LoVo (cell line): ENCODE data around the gene PACSIN2.

Source experiments
- DNase-seq: peaks from one replicate; pipeline ENCODE4 v3.0.0-alpha.2; 2016; ENCODE audit warnings: low spot score

Gene PACSIN2

GRCh38 chr22:42881982-42882656 lies 132.8 kb downstream of the PACSIN2 start:
- no peak for DNase-seq

GRCh38 chr22:42881298-42881697 lies 133.7 kb downstream of the PACSIN2 start:
- DNase-seq: no peak

GRCh38 chr22:42880815-42881214 lies 134.1 kb downstream of the PACSIN2 start:
- no peak for DNase-seq

GRCh38 chr22:42879371-42880021 lies 135.5 kb downstream of the PACSIN2 start:
- DNase-seq: no peak

- no peak for DNase-seq
These were observed 136.2 kb downstream of the PACSIN2 start for GRCh38 chr22:42878561-42879305.

- DNase-seq: no peak
These were observed 137.2 kb downstream of the PACSIN2 start for GRCh38 chr22:42877597-42878340.

- DNase-seq: no peak
These were observed 137.8 kb downstream of the PACSIN2 start for GRCh38 chr22:42877158-42877557.

GRCh38 chr22:42876041-42876440 lies 138.9 kb downstream of the PACSIN2 start:
- DNase-seq: no peak

- no peak for DNase-seq
These were observed 140.9 kb downstream of the PACSIN2 start for GRCh38 chr22:42874010-42874409.

GRCh38 chr22:42873356-42873755 lies 141.6 kb downstream of the PACSIN2 start:
- no peak for DNase-seq

GRCh38 chr22:42872821-42873220 lies 142.1 kb downstream of the PACSIN2 start:
- DNase-seq: no peak

- DNase-seq: no peak
These were observed 143.6 kb downstream of the PACSIN2 start for GRCh38 chr22:42871146-42872050.

- DNase-seq: no peak
These were observed 145.0 kb downstream of the PACSIN2 start for GRCh38 chr22:42869888-42870480.

GRCh38 chr22:42869463-42869862 lies 145.5 kb downstream of the PACSIN2 start:
- DNase-seq: no peak

- no peak for DNase-seq
These were observed 146.1 kb downstream of the PACSIN2 start for GRCh38 chr22:42868751-42869251.

GRCh38 chr22:42866100-42866499 lies 148.8 kb downstream of the PACSIN2 start:
- no peak for DNase-seq

GRCh38 chr22:42865536-42865935 lies 149.4 kb downstream of the PACSIN2 start:
- no peak for DNase-seq

GRCh38 chr22:42863349-42863961 lies 151.5 kb downstream of the PACSIN2 start:
- peak; percentile 38 for DNase-seq

- peak; percentile 72 for DNase-seq
These were observed 152.8 kb downstream of the PACSIN2 start for GRCh38 chr22:42862045-42862734.

GRCh38 chr22:42860968-42861367 lies 154.0 kb downstream of the PACSIN2 start:
- DNase-seq: no peak
